Effector memory CD8-positive, alpha-beta T cell (primary cell): ENCODE measurements around the gene MAST1.

Experiments
- ATAC-seq: fragments of 150-1000 bp; cut with Tn5 transposase; replicated peaks from 2 replicates; pipeline ENCODE4 v1.10.0; 2021; ENCODE audit warnings: mild to moderate bottlenecking, moderate library complexity
- DNase-seq, 3 experiments: peaks; one replicate each; pipeline ENCODE4 v3.0.0; 2021
- H3K27ac Mint-ChIP-seq, 2 donors: one replicate each; pipeline ENCODE4 v1.8.0; 2022; ENCODE audit warnings: mild to moderate bottlenecking in 2 of 2, mixed read lengths in 2 of 2, moderate library complexity in 2 of 2
- H3K27me3 Mint-ChIP-seq, 2 donors: one replicate each; pipeline ENCODE4 v1.8.0; 2022; ENCODE audit warnings: mixed read lengths in 2 of 2
- H3K36me3 Mint-ChIP-seq: one replicate; pipeline ENCODE4 v1.8.0; 2022; ENCODE audit warnings: mild to moderate bottlenecking, moderate library complexity, mixed read lengths; ENCODE audit not compliant: insufficient read depth
- H3K4me1 Mint-ChIP-seq, 2 donors: one replicate each; pipeline ENCODE4 v1.8.0; 2022; ENCODE audit warnings: low read depth in 2 of 2, mixed read lengths in 2 of 2
- H3K4me3 Mint-ChIP-seq, 2 donors: one replicate each; pipeline ENCODE4 v1.8.0; 2022; ENCODE audit warnings: mild to moderate bottlenecking in 2 of 2, mixed read lengths in 2 of 2, moderate library complexity in 2 of 2
- H3K9me3 Mint-ChIP-seq, 2 donors: one replicate each; pipeline ENCODE4 v1.8.0; 2022; ENCODE audit warnings: mixed read lengths in 2 of 2

MAST1 gene

DNA sequence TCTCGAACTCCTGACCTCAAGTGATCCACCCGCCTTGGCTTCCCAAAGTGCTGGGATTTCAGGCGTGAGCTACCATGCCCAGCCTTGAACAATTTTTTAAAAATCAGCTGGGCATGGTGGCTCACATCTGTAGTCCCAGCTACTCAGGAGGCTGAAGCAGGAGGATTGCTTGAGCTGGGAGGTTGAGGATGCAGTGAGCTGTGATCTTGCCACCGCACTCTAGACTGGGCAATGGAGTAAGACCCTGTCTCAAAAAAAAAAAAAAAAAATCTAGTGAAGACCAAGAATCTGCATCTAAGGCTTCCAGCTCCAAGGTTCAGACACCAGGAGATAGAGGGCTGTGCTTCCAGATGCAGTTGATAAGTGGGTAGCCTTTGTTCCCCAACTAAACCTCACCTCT is 25.8 kb downstream of the MAST1 start:
- Mint-ChIP-seq H3K27ac (no peak overlapping the region), H3K36me3 (peaks cover 7% of the 10 kb centered on the region), H3K9me3 (no peaks in the 10 kb centered on the region), H3K27me3 (peaks cover 8 to 40% of the 10 kb centered on the region in 2 donors), H3K4me3 (no peak overlapping the region), H3K4me1 (peaks cover 8% of the 10 kb centered on the region in 2 donors)
- ATAC-seq = no peak
- no peak for DNase-seq

DNA sequence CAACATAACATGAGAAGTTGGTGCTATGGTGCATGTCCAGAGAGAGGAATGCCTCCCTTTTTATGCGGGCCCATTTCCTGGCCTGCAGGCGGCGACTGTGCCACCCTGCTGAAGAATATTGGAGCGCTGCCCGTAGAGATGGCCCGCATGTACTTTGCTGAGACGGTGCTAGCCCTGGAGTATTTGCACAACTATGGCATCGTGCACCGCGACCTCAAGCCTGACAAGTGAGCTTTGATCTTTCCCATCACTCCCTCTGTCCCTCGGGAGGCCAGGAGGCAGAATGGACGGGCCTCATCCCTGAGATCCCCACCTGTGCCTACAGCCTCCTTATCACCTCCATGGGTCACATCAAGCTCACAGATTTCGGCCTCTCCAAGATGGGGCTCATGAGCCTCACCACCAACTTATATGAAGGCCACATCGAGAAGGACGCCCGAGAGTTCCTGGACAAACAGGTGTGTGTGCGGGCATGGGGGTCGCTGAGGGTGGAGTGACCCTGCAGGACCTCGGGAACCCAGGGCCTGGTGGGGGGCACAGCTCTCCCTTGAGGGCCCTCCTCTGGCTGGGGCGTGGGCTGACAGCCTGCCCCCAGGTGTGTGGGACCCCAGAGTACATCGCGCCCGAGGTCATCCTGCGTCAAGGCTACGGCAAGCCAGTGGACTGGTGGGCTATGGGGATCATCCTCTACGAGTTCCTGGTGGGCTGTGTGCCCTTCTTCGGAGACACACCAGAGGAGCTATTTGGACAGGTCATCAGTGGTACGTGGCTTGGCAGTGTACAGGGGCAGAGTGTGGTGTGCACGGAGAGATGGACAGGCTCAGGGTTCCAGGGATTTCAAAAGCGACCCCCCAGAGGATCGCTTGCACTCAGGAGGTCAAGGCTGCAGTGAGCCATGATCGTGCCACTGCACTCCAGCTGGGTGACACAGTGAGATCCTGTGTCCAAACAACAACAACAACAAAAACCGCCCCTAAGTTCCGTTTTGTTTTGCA is 26.7 kb downstream of the MAST1 start:
- H3K4me3 Mint-ChIP-seq = no peak overlapping the region
- H3K36me3 Mint-ChIP-seq = peaks cover 7% of the 10 kb centered on the region
- H3K27me3 Mint-ChIP-seq = peaks cover 8 to 40% of the 10 kb centered on the region in 2 donors
- H3K27ac Mint-ChIP-seq = no peak overlapping the region
- ATAC-seq = no peak
- H3K4me1 Mint-ChIP-seq = peaks cover 8% of the 10 kb centered on the region in 2 donors
- no peak for DNase-seq
- H3K9me3 Mint-ChIP-seq = no peaks in the 10 kb centered on the region

DNA sequence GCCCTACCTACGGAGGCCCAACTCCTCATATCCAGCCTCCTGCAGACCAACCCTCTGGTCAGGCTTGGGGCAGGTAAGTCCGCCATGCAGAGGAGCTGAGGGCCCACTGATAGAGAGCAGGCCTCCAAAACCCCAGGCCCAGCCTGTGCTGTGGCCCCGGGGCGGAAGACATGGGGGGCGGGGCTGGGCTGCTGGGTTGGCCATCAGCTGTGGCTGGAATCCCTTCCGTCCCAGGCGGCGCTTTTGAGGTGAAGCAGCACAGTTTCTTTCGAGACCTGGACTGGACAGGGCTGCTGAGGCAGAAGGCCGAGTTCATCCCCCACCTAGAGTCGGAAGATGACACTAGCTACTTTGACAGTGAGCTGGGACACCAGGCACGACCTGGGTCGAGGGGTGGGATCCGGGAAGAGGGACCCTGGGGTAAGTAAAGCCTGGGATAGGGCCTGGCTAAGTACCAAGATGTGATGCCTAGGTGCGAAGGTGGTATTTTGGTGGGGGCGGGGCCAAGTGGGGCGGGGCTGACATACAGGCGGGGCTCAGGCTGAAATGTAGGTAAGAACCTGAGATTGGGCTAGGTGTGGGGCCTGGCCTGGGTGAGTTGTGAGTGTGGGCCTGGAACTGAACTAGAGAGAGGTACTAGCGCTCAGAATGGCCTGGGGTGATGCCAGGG is 27.6 kb downstream of the MAST1 start:
- peaks cover 8% of the 10 kb centered on the region in 2 donors for H3K4me1 Mint-ChIP-seq
- peak overlapping the region; percentile 66 to 73 for H3K4me3 Mint-ChIP-seq
- no peak for DNase-seq
- H3K36me3 Mint-ChIP-seq = peaks cover 7% of the 10 kb centered on the region
- H3K9me3 Mint-ChIP-seq = no peaks in the 10 kb centered on the region
- H3K27ac Mint-ChIP-seq = no peak overlapping the region
- no peak for ATAC-seq
- peaks cover 8 to 37% of the 10 kb centered on the region in 2 donors for H3K27me3 Mint-ChIP-seq

DNA sequence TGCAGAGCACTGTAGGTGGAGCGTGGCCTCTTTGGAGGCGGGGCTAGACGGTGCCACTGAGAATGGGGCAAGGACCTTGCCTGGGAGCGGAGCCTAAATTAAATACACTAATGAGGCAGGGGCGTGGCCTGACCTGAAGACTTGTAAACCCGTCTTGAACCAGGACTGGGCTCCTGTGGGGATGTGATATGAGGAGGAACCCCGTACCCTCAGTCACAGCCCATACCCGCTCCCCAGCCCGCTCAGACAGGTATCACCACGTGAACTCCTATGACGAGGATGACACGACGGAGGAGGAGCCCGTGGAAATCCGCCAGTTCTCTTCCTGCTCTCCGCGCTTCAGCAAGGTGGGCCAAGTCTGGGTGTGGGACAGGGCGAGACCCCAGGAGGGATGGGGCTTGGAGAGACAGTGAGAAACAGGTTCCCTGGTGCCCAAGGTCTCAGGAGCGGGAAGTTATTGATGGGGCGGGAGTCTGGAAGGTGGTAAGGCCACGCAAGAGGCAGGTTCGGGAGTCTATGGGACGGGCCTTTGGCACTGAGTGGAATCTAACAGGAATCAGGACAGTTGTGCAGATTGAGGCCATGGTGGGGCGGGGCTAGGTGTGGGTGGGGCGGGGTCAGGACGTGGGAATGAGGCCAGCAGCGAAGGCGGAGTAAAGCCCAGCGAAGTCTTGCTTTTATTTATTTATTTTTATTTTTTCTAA is 28.3 kb downstream of the MAST1 start:
- Mint-ChIP-seq H3K4me3 (peak overlapping the region; percentile 66 to 73), H3K27ac (no peak overlapping the region), H3K36me3 (peaks cover 7% of the 10 kb centered on the region), H3K27me3 (peaks cover 8 to 32% of the 10 kb centered on the region in 2 donors), H3K9me3 (no peaks in the 10 kb centered on the region), H3K4me1 (peaks cover 8% of the 10 kb centered on the region in 2 donors)
- ATAC-seq (no peak), DNase-seq (no peak)

DNA sequence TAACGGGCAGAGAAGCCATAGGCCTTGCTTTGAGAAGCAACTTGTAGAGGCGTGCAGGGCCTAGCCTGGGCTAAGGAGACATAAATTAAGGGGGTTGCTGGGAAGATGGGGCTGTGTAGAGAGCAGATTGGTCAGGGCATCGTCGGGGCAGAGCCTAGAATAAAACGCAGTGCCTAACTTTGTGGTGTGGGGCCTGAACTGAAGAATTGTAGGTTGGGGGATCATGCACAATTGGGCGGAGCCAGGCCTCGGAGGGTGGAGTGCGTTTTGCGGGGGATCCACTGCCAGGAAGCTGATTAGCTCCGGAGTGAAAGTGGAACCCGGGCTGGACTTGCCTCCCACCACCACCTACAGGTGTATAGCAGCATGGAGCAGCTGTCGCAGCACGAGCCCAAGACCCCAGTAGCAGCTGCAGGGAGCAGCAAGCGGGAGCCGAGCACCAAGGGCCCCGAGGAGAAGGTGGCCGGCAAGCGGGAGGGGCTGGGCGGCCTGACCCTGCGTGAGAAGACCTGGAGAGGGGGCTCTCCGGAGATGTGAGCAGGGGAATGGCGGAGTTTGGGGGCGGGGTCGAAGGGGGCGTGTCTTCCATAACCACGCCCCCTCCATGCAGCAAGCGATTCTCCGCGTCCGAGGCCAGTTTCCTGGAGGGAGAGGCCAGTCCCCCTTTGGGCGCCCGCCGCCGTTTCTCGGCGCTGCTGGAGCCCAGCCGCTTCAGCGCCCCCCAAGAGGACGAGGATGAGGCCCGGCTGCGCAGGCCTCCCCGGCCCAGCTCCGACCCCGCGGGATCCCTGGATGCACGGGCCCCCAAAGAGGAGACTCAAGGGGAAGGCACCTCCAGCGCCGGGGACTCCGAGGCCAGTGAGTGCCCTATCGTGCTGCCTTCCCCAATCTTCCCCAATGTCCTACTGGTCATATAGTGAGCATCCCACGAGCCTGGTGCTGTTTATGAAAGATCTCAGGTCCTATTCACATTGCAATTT is 29.1 kb downstream of the MAST1 start:
- DNase-seq = peak in 2 of 3 experiments; percentile 23 to 36
- peaks cover 7% of the 10 kb centered on the region for H3K36me3 Mint-ChIP-seq
- H3K4me3 Mint-ChIP-seq = peak overlapping the region; percentile 66 to 73
- H3K27ac Mint-ChIP-seq = no peak overlapping the region
- H3K27me3 Mint-ChIP-seq = peaks cover 8 to 32% of the 10 kb centered on the region in 2 donors
- peak; percentile 66 for ATAC-seq
- H3K4me1 Mint-ChIP-seq = peaks cover 8 to 11% of the 10 kb centered on the region in 2 donors
- no peaks in the 10 kb centered on the region for H3K9me3 Mint-ChIP-seq

DNA sequence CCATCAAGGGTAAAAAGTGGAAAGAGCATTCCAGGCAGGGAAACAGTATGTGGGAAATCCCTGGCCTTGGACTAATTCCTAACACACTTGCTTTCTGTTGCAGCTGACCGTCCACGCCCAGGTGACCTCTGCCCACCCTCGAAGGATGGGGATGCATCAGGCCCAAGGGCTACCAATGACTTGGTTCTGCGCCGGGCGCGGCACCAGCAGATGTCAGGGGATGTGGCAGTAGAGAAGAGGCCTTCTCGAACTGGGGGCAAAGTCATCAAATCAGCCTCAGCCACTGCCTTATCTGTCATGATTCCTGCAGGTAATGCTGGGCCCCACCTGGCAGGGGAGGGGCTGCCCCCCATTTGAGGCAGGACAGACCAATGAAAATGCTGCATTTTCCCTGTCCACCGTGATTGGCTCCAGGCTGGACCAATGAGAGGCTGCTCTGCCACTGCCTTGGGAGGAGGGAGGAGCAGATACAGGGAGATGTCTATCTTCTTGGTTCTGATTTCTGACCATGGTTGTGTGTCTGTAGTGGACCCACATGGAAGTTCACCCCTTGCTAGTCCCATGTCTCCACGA is 30.3 kb downstream of the MAST1 start:
- Mint-ChIP-seq H3K27ac (no peak overlapping the region), H3K4me3 (no peak overlapping the region), H3K9me3 (no peaks in the 10 kb centered on the region), H3K36me3 (peaks cover 15% of the 10 kb centered on the region), H3K27me3 (peaks cover 8 to 32% of the 10 kb centered on the region in 2 donors), H3K4me1 (peaks cover 8 to 11% of the 10 kb centered on the region in 2 donors)
- DNase-seq = no peak
- no peak for ATAC-seq

DNA sequence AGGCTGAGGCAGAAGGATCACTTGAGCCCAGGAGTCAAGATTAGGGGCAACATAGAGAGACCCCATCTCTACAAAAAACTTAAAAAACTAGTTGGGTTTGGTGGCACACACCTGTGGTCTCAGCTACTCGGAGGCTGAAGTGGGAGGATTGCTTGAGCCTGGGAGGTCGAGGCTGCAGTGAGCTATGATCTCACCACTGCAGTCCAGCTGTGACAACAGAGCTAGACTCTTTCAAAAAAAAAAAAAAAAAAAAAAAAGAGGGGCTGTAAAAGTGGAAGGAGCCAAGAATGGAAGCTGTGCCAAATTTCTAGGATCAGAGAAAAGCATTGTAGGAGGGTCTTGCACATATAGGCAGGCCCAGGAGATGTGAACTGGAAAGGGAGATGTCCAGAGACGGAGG is 33.4 kb downstream of the MAST1 start:
- Mint-ChIP-seq H3K9me3 (no peaks in the 10 kb centered on the region), H3K27ac (no peak overlapping the region), H3K4me1 (peaks cover 6 to 7% of the 10 kb centered on the region in 2 donors), H3K4me3 (no peak overlapping the region), H3K27me3 (peaks cover 0 to 8% of the 10 kb centered on the region in 2 donors), H3K36me3 (peaks cover 25% of the 10 kb centered on the region)
- DNase-seq = no peak
- ATAC-seq = no peak

DNA sequence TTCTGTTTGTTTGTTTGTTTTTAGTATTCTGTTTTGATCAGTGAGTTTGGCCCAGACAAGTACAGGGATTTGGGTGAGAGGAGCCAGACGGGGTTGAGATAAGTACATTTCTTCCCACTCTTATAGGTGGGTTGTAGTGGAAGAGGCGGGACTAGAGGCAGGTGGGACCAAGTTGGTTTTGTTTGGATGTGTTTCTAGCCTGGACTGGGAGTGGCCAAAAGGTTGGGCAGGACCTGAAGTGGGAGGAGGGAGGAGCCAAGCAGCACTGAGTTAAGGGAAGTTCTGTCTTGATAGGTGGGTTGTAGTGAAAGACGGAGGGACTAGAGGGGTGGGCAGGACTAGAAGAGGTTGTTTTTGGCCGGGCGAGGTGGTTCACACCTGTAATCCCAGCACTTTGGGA is 33.9 kb downstream of the MAST1 start:
- Mint-ChIP-seq H3K27me3 (peaks cover 0 to 3% of the 10 kb centered on the region in 2 donors), H3K27ac (no peak overlapping the region), H3K9me3 (no peaks in the 10 kb centered on the region), H3K4me1 (peaks cover under 1 to 4% of the 10 kb centered on the region in 2 donors), H3K4me3 (peak overlapping the region in 1 of 2 donors; percentile 53), H3K36me3 (peaks cover 29% of the 10 kb centered on the region)
- DNase-seq (no peak), ATAC-seq (no peak)

DNA sequence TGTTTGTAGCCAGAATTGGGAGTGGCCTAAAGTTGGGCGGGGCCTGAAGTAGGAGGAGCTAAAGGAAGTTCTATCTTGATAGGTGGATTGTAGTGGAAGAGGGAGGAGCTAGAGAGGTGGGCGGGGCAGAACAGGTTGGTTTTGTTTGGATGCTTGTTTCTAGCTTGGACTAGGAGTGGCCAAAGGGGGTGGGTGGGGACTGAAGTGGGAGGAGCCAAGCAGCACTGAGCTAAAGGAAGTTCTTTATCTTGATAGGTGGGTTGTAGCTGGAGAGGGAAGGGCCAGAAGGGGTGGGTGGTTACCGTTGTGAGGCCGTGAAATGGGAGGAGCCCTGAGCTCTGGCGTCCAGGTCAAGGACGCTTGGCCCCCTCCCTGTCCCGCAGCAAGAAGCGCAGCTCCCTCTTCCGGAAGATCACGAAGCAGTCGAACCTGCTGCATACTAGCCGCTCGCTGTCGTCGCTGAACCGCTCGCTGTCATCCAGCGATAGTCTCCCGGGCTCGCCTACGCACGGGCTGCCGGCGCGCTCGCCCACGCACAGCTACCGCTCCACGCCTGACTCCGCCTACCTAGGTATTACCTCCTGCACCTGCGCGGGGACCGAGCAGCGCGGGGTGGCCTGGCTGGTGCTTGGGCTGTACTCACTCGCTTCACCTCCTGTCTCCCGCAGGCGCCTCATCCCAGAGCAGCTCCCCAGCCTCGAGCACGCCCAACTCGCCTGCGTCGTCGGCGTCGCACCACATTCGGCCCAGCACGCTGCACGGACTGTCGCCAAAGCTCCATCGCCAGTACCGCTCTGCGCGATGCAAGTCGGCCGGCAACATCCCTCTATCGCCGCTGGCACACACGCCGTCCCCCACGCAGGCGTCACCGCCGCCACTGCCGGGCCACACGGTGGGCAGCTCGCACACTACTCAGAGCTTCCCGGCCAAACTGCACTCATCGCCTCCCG is 34.9 kb downstream of the MAST1 start:
- ATAC-seq (peak; percentile 80), DNase-seq (peak; percentile 50 to 61 (median 54))
- H3K4me3 Mint-ChIP-seq = peak overlapping the region; percentile 37 to 68
- peaks cover 36% of the 10 kb centered on the region for H3K36me3 Mint-ChIP-seq
- no peaks in the 10 kb centered on the region for H3K27me3 Mint-ChIP-seq
- no peaks in the 10 kb centered on the region for H3K9me3 Mint-ChIP-seq
- H3K27ac Mint-ChIP-seq = no peak overlapping the region
- peaks cover 0 to 2% of the 10 kb centered on the region in 2 donors for H3K4me1 Mint-ChIP-seq

DNA sequence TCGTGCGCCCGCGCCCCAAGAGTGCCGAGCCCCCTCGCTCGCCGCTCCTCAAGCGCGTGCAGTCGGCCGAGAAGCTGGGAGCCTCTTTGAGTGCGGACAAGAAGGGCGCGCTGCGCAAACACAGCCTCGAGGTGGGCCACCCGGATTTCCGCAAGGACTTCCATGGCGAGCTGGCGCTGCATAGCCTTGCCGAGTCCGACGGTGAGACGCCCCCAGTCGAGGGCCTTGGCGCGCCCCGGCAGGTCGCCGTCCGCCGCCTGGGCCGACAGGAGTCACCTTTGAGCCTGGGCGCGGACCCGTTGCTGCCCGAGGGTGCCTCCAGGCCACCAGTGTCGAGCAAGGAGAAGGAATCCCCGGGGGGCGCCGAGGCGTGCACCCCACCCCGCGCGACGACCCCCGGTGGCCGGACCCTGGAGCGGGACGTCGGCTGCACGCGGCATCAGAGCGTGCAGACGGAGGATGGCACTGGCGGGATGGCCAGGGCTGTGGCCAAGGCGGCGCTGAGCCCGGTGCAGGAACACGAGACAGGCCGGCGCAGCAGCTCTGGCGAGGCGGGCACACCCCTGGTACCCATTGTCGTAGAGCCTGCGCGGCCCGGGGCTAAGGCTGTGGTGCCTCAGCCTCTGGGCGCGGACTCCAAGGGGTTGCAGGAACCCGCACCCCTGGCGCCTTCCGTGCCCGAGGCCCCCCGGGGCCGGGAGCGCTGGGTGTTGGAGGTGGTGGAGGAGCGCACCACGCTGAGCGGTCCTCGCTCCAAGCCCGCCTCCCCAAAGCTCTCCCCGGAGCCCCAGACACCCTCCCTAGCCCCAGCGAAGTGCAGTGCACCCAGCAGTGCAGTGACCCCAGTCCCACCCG is 35.8 kb downstream of the MAST1 start:
- DNase-seq (no peak), ATAC-seq (no peak)
- Mint-ChIP-seq H3K27me3 (no peaks in the 10 kb centered on the region), H3K27ac (no peak overlapping the region), H3K9me3 (no peaks in the 10 kb centered on the region), H3K4me1 (peaks cover 5 to 6% of the 10 kb centered on the region in 2 donors), H3K36me3 (peaks cover 45% of the 10 kb centered on the region), H3K4me3 (peak overlapping the region in 1 of 2 donors; percentile 68)

DNA sequence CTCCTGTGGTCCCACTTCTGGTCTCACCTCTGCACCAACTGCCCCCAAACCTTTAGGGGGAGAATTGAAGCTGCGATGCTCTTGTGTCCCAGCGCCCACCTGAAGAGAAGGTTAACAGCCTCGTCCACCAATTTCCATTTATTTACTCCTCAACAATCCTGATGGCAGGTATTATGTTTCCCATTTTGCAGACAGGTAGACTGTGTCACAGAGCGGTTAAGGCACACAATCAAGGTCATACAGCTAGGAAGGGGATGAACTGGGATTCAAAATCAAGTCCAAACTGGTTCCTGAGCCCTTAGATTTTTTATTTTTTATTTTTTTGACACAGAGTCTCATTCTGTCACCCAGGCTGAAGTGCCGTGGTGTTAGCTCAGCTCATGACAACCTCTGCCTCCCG is 36.8 kb downstream of the MAST1 start:
- peaks cover 11 to 14% of the 10 kb centered on the region in 2 donors for H3K4me1 Mint-ChIP-seq
- H3K9me3 Mint-ChIP-seq = no peaks in the 10 kb centered on the region
- no peak for ATAC-seq
- H3K27ac Mint-ChIP-seq = no peak overlapping the region
- no peaks in the 10 kb centered on the region for H3K27me3 Mint-ChIP-seq
- DNase-seq = no peak
- no peak overlapping the region for H3K4me3 Mint-ChIP-seq
- peaks cover 52% of the 10 kb centered on the region for H3K36me3 Mint-ChIP-seq
